ENCODE results near the gene CSF2.
"Not testable (repeated sequence)": the region's sequence is repeated elsewhere in the genome, so short reads cannot be mapped to it uniquely, and the experiment has no call there.

The CSF2 gene

GRCh38 chr5:132087176-132087575, 13.6 kb downstream of the CSF2 start:
- no peak for DNase-seq (ENCODE audit: low read depth in 2 of 2)

- DNase-seq (ENCODE audit: low read depth in 2 of 2): no peak
Observed at GRCh38 chr5:132087661-132088060, 14.1 kb downstream of the CSF2 start.

- DNase-seq (ENCODE audit: low read depth in 2 of 2): no peak
Observed at GRCh38 chr5:132089363-132089762, 15.8 kb downstream of the CSF2 start.

GRCh38 chr5:132090107-132090506, 16.5 kb downstream of the CSF2 start:
- no peak for DNase-seq (ENCODE audit: low read depth in 2 of 2)

- no peak for DNase-seq (ENCODE audit: low read depth in 2 of 2)
Observed at GRCh38 chr5:132093271-132093670, 19.7 kb downstream of the CSF2 start.

GRCh38 chr5:132094393-132095076, 20.9 kb downstream of the CSF2 start:
- no peak for DNase-seq (ENCODE audit: low read depth in 2 of 2)

GRCh38 chr5:132095077-132095410, 21.5 kb downstream of the CSF2 start:
- DNase-seq (ENCODE audit: low read depth in 2 of 2): no peak

GRCh38 chr5:132095424-132095972, 21.9 kb downstream of the CSF2 start:
- no peak for DNase-seq (ENCODE audit: low read depth in 2 of 2)

- no peak for DNase-seq (ENCODE audit: low read depth in 2 of 2)
Observed at GRCh38 chr5:132096904-132097303, 23.3 kb downstream of the CSF2 start.

- DNase-seq (ENCODE audit: low read depth in 2 of 2): no peak
Observed at GRCh38 chr5:132098151-132098594, 24.6 kb downstream of the CSF2 start.

GRCh38 chr5:132098621-132099020, 25.0 kb downstream of the CSF2 start:
- no peak for DNase-seq (ENCODE audit: low read depth in 2 of 2)

- DNase-seq (ENCODE audit: low read depth in 2 of 2): peak in 1 of 2 donors; percentile 41
Observed at GRCh38 chr5:132099076-132099748, 25.6 kb downstream of the CSF2 start.

- no peak for DNase-seq (ENCODE audit: low read depth in 2 of 2)
Observed at GRCh38 chr5:132099905-132100304, 26.3 kb downstream of the CSF2 start.

GRCh38 chr5:132100672-132101261, 27.2 kb downstream of the CSF2 start:
- DNase-seq (ENCODE audit: low read depth in 2 of 2): no peak

GRCh38 chr5:132101385-132101880, 27.8 kb downstream of the CSF2 start:
- no peak for DNase-seq (ENCODE audit: low read depth in 2 of 2)

- DNase-seq (ENCODE audit: low read depth in 2 of 2): no peak
Observed at GRCh38 chr5:132102101-132102701, 28.6 kb downstream of the CSF2 start.

GRCh38 chr5:132102944-132103331, 29.3 kb downstream of the CSF2 start:
- no peak for DNase-seq (ENCODE audit: low read depth in 2 of 2)

- peak in 1 of 2 donors; percentile 50 for DNase-seq (ENCODE audit: low read depth in 2 of 2)
Observed at GRCh38 chr5:132103332-132103951, 29.9 kb downstream of the CSF2 start.

GRCh38 chr5:132103969-132104391, 30.4 kb downstream of the CSF2 start:
- no peak for DNase-seq (ENCODE audit: low read depth in 2 of 2)

GRCh38 chr5:132104556-132104955, 31.0 kb downstream of the CSF2 start:
- DNase-seq (ENCODE audit: low read depth in 2 of 2): no peak

- DNase-seq (ENCODE audit: low read depth in 2 of 2): no peak
Observed at GRCh38 chr5:132105688-132106087, 32.1 kb downstream of the CSF2 start.

GRCh38 chr5:132108495-132108894, 34.9 kb downstream of the CSF2 start:
- not testable (repeated sequence) for DNase-seq (ENCODE audit: low read depth in 2 of 2)
